Tibial nerve (tissue), 4 donors: Measurements from ENCODE around the gene FAM83F.

ENCODE experiments used
- EP300 ChIP-seq, 2 donors: sonication (generic); formaldehyde crosslinking; IDR thresholded peaks; one replicate each; pipeline ENCODE4 v1.6.1; 2017; ENCODE audit warnings: antibody characterized with exemption in 2 of 2, mild to moderate bottlenecking in 1 of 2
- POLR2A ChIP-seq, 2 donors: fragments of 450-650 bp; IDR thresholded peaks; one replicate each; pipeline ENCODE4 v1.6.1; 2017; ENCODE audit warnings: antibody characterized with exemption in 2 of 2, mild to moderate bottlenecking in 2 of 2, moderate library complexity in 2 of 2
- TF ChIP-seq, protein P1 (sequence below), 5 experiments: fragments of 200-600 bp in 3 of 5; fragments of 450-650 bp in 2 of 5; sonication (generic) in 3 of 5; IDR thresholded peaks; one replicate each; pipeline ENCODE4 v1.5.1; 2016 to 2019; ENCODE audit warnings: antibody characterized with exemption in 5 of 5, mild to moderate bottlenecking in 3 of 5, moderate library complexity in 2 of 5

- TF ChIP-seq, protein P1, sequence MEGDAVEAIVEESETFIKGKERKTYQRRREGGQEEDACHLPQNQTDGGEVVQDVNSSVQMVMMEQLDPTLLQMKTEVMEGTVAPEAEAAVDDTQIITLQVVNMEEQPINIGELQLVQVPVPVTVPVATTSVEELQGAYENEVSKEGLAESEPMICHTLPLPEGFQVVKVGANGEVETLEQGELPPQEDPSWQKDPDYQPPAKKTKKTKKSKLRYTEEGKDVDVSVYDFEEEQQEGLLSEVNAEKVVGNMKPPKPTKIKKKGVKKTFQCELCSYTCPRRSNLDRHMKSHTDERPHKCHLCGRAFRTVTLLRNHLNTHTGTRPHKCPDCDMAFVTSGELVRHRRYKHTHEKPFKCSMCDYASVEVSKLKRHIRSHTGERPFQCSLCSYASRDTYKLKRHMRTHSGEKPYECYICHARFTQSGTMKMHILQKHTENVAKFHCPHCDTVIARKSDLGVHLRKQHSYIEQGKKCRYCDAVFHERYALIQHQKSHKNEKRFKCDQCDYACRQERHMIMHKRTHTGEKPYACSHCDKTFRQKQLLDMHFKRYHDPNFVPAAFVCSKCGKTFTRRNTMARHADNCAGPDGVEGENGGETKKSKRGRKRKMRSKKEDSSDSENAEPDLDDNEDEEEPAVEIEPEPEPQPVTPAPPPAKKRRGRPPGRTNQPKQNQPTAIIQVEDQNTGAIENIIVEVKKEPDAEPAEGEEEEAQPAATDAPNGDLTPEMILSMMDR (IDR thresholded peaks at IDR 0.05): no peak
- TF ChIP-seq EP300 (IDR thresholded peaks at IDR 0.05) (no peak), POLR2A (IDR thresholded peaks at IDR 0.05) (no peak)
Measured at GRCh38 chr22:40041366-40042137, 46.8 kb downstream of the FAM83F start.
